Right atrium auricular region (tissue), 2 donors: ENCODE data around the gene GFRA1. TPM values are rescaled to one million over a fixed set of nuclear protein-coding genes. Genes with fewer than 3 reads are reported as not detected.
A peak's percentile ranks its signal among the peaks of the same experiment; 100 is the strongest.

Experiments used
- DNase-seq: peaks from one replicate; pipeline ENCODE4 v3.0.0-alpha.2; 2019; ENCODE audit warnings: low spot score
- H3K27ac ChIP-seq, 2 donors: fragments of 200-600 bp; sonication (generic); 1 replicate in 1 of 2; 2 replicates in 1 of 2; pipeline ENCODE4 v1.5.1; 2016 to 2019
- H3K27me3 ChIP-seq, 2 donors: fragments of 200-600 bp; sonication (generic); one replicate each; pipeline versions ENCODE4 v1.5.1 to v1.6.0; 2017 to 2019
- H3K36me3 ChIP-seq: fragments of 200-600 bp; sonication (generic); one replicate; pipeline ENCODE4 v1.5.1; 2016
- H3K4me1 ChIP-seq, 2 donors: fragments of 200-600 bp; sonication (generic); one replicate each; pipeline versions ENCODE4 v1.5.1 to v1.6.0; 2017 to 2019
- H3K4me3 ChIP-seq, 2 donors: fragments of 200-600 bp; sonication (generic); 1 replicate in 1 of 2; 2 replicates in 1 of 2; pipeline ENCODE4 v1.5.1; 2017 to 2019; ENCODE audit warnings: mild to moderate bottlenecking in 1 of 2, moderate library complexity in 1 of 2
- H3K9me3 ChIP-seq, 2 donors: fragments of 200-600 bp; sonication (generic); one replicate each; pipeline ENCODE4 v1.5.1; 2019
- total RNA-seq, 2 donors: library from RNA; depleted of rRNA; stranded (reverse); fragments of >200 nt; gene quantifications; one replicate each; pipeline ENCODE4 v1.1.0, GENCODE V29; 2016
- TF ChIP-seq, protein P1 (sequence below), 2 donors: fragments of 200-600 bp; sonication (generic); IDR thresholded peaks; one replicate each; pipeline ENCODE4 v1.5.1; 2019; ENCODE audit warnings: antibody characterized with exemption in 2 of 2

The GFRA1 gene, protein sequence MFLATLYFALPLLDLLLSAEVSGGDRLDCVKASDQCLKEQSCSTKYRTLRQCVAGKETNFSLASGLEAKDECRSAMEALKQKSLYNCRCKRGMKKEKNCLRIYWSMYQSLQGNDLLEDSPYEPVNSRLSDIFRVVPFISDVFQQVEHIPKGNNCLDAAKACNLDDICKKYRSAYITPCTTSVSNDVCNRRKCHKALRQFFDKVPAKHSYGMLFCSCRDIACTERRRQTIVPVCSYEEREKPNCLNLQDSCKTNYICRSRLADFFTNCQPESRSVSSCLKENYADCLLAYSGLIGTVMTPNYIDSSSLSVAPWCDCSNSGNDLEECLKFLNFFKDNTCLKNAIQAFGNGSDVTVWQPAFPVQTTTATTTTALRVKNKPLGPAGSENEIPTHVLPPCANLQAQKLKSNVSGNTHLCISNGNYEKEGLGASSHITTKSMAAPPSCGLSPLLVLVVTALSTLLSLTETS
- 10 to 100 TPM in 1 of 2 donors, 1 to 10 TPM in 1; 9.1 to 18.7 TPM for total RNA-seq

DNA sequence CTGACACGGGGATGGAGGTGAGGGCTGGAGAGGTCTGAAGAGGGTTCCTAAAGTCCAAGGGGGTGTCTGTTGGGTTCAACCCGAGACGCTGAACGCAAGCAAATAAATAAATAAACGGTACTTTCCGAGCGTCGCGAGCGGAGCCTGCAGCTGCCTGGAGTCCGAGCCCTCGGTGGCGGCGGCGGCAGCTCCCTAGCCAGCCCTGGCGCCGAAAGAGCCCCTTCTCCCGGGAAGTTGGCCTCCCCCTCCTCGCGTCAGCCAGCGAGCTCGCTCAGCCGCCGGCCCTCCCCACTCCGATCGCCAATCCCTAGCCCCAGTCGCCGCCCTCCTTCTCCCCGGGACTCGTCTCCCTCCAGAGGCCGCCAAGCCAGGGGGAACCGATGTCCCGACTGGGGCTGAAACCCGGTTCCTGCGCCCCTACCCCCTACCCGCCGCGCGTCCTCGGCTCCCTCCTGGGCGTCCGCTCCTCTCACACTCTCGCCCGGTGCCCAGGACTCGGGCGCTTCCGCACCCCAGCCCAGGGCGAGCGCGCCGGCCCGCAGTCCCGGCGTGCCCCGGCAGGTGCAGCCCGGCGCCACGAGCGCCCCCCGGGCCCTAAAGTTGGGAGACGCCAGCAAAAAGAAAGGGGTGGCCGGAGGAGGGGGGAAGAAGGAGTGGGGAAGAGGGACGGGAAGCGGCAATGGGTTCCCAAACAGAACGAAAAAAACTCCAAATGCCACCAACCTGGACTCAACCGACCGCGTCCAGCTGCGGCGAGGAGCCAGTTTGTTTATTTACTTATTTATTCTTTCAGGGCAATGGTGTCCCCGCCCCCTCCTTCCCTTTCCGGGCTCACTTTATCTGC, at the start of gene GFRA1:
Gene GFRA1 (minus strand): TSS at position 767 of the 844 bp plus-strand sequence. CDS start 1,177 bp downstream, outside the sequence.
- no peak for DNase-seq

DNA sequence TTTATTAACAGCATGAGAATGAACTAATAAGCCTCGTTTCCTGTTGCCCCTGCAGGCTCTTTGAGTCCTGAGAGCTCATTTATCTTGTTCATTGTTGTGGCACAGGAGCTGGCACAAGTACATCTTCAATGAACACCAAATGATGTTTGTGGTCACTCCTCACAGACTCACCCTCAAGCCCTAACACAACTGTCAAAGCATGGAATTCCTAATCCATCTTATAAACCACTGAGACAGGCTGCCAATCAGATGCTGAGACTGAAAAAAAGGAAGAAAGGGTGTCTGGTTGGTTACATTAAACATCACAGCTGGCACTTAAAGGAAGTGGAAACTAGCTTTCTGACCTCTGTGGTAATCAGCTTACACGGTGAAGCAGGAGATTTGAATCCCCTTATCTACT, 43.5 kb upstream of the GFRA1 start:
- no peaks in the 10 kb centered on the region for H3K9me3 ChIP-seq
- DNase-seq = no peak
- H3K4me1 ChIP-seq = no peaks in the 10 kb centered on the region
- TF ChIP-seq, protein P1, sequence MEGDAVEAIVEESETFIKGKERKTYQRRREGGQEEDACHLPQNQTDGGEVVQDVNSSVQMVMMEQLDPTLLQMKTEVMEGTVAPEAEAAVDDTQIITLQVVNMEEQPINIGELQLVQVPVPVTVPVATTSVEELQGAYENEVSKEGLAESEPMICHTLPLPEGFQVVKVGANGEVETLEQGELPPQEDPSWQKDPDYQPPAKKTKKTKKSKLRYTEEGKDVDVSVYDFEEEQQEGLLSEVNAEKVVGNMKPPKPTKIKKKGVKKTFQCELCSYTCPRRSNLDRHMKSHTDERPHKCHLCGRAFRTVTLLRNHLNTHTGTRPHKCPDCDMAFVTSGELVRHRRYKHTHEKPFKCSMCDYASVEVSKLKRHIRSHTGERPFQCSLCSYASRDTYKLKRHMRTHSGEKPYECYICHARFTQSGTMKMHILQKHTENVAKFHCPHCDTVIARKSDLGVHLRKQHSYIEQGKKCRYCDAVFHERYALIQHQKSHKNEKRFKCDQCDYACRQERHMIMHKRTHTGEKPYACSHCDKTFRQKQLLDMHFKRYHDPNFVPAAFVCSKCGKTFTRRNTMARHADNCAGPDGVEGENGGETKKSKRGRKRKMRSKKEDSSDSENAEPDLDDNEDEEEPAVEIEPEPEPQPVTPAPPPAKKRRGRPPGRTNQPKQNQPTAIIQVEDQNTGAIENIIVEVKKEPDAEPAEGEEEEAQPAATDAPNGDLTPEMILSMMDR (IDR thresholded peaks at IDR 0.05) = no peak
- no peaks in the 10 kb centered on the region for H3K27me3 ChIP-seq
- H3K36me3 ChIP-seq = no peaks in the 10 kb centered on the region
- no peak overlapping the region for H3K4me3 ChIP-seq
- no peak overlapping the region for H3K27ac ChIP-seq

More for the DNA sequence above, at the start of gene GFRA1:
- H3K4me3 ChIP-seq = peak within 1 kb of the TSS; percentile 35 to 53
- H3K36me3 ChIP-seq = no peaks in the 10 kb centered on the region
- H3K9me3 ChIP-seq = no peaks in the 10 kb centered on the region
- H3K27me3 ChIP-seq = peaks cover 0 to 17% of the 10 kb centered on the region in 2 donors
- H3K27ac ChIP-seq = peak within 1 kb of the TSS; percentile 34 to 57
- peaks cover 0 to 33% of the 10 kb centered on the region in 2 donors for H3K4me1 ChIP-seq
- TF ChIP-seq, protein P1 (IDR thresholded peaks at IDR 0.05) = no peak

DNA sequence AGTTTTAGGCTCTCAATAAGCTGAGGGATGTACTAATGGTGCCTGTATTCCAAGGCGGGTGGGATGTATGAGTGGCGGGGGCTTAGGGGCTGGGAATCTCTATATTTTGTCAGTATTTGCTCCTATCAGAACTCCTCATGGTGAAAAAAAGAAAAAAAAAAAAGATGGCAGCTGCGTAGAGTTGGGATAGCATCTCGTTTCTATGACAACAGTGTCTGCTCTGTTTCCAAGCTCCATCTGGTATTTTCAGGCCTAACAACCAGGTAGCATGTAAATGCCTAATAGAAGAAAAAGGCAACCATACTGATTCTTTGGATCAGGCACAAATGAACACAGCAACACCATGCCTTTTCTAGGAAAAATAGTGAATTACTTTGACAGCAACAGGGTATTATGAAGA, 39.5 kb upstream of the GFRA1 start:
- no peaks in the 10 kb centered on the region for H3K36me3 ChIP-seq
- no peak overlapping the region for H3K27ac ChIP-seq
- DNase-seq = no peak
- TF ChIP-seq, protein P1 (IDR thresholded peaks at IDR 0.05) = no peak
- H3K4me1 ChIP-seq = no peaks in the 10 kb centered on the region
- H3K9me3 ChIP-seq = no peaks in the 10 kb centered on the region
- H3K27me3 ChIP-seq = no peaks in the 10 kb centered on the region
- H3K4me3 ChIP-seq = no peak overlapping the region

DNA sequence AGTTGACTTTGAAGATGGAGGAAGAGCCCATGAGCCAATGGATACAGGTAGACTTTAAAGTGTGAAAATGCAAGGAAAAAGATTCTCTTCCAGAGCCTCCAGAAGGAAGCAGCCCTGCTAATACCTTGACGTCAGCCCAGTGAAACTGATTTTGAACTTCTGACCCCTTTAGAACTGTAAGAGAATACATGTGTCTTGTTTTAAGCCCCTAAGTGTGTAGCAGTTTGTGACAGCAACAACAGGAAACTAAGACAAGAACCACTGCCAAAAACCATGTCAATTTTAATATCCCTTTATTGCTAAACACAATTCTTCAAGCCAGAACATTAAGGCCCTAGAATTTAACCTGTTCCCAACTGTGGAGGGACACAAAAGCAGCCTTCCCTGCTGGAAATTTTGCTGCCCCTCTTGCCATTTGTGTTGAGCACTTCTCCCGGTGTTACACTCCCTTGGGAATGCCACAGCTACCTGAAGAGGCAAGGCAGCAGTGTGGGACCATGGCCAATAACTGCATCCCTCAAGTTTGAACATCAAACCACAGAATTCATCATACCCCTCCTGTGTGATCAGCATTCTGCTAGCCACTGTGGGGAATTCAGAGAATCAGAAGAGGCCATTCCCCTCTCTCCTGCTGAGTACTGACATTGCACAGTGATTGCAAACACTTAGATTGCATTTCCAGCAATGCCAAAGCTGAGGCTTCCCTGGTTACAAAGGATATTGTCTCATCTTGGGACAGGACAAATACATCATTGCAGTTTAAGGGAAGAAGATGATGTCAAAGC, 38.9 kb upstream of the GFRA1 start:
- DNase-seq = no peak
- H3K36me3 ChIP-seq = no peaks in the 10 kb centered on the region
- H3K27me3 ChIP-seq = no peaks in the 10 kb centered on the region
- no peak overlapping the region for H3K27ac ChIP-seq
- H3K9me3 ChIP-seq = no peaks in the 10 kb centered on the region
- no peaks in the 10 kb centered on the region for H3K4me1 ChIP-seq
- TF ChIP-seq, protein P1 (IDR thresholded peaks at IDR 0.05) = no peak
- no peak overlapping the region for H3K4me3 ChIP-seq

DNA sequence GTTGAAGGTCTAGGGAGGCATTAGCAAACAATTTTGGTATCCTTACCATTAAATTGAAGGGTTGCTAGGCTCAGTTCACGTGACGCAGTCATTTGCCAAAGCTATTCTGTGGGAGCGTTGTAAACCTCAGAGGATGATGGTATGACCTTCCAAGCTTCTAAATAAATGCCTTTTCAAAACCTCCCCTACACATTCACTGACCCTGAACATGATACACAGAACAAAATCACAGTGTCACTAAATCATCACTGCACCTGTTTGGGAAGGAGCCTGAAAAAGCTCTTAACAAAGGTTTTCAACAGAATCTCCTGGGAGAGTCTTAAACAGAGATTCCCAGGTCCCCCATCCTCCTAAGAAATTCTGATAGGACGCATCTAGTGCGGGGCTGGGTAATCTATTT, 38.0 kb upstream of the GFRA1 start:
- Histone ChIP-seq H3K4me1 (no peaks in the 10 kb centered on the region), H3K27me3 (no peaks in the 10 kb centered on the region), H3K9me3 (no peaks in the 10 kb centered on the region), H3K36me3 (no peaks in the 10 kb centered on the region), H3K4me3 (no peak overlapping the region), H3K27ac (no peak overlapping the region)
- no peak for DNase-seq
- TF ChIP-seq, protein P1 (IDR thresholded peaks at IDR 0.05) = no peak
